AG04449 (cell line): ENCODE measurements around the gene ARL6IP4.

Experiments used
- CTCF ChIA-PET: fragments of 350-600 bp; formaldehyde crosslinking; extraction: SDS; loops from one replicate; lab custom pipeline; 2021; ENCODE audit warnings: antibody characterized with exemption; lab: Yijun Ruan, JAX
- POLR2A ChIA-PET: fragments of 400-600, 350-600 bp; formaldehyde crosslinking; extraction: SDS; loops from one replicate; lab custom pipeline; 2020; ENCODE audit warnings: antibody characterized with exemption, inconsistent platforms; lab: Yijun Ruan, JAX
- DNase-seq: peaks from one replicate; pipeline ENCODE4 v3.0.0-alpha.2; 2010; ENCODE audit warnings: low read depth, low spot score
- H3K4me3 ChIP-seq: 2 replicates; pipeline ENCODE4 v1.5.1; 2011; ENCODE audit warnings: low read depth, mild to moderate bottlenecking, control low read depth, low read length
- CTCF ChIP-seq: IDR thresholded peaks from one replicate; pipeline ENCODE4 v1.5.1; 2011; ENCODE audit warnings: mild to moderate bottlenecking, moderate library complexity, low read length, control low read depth, inconsistent platforms; ENCODE audit not compliant: insufficient read depth; ENCODE audit errors: missing control alignments

Gene ARL6IP4

GRCh38 chr12:122942637-122943036 is 37.8 kb upstream of the ARL6IP4 start:
- ChIA-PET POLR2A (no interaction called here), CTCF (interaction anchor here (0.9 to 17.1 kb wide), 2 partner anchors 10 to 78 kb away, joined by 3 to 449 read pairs; no protein-coding TSS in a partner anchor)
- TF ChIP-seq CTCF, result no peak
- no peak overlapping the region for H3K4me3 ChIP-seq
- no peak for DNase-seq

GRCh38 chr12:122943196-122943595 is 37.3 kb upstream of the ARL6IP4 start:
- CTCF ChIA-PET, result interaction anchor here (17.1 kb wide), 1 partner anchor 79 kb away, joined by 449 read pairs; no protein-coding TSS in a partner anchor
- POLR2A ChIA-PET, result no interaction called here
- H3K4me3 ChIP-seq, result no peak overlapping the region
- no peak for DNase-seq
- no peak for TF ChIP-seq CTCF

- POLR2A ChIA-PET, result interaction anchor here (0.5 to 0.8 kb wide), 3 partner anchors 13 to 46 kb away, joined by 3 read pairs; partner anchors contain the start of gene ABCB9
- no peak overlapping the region for H3K4me3 ChIP-seq
- DNase-seq, result no peak
- CTCF ChIA-PET, result interaction anchor here (1.0 to 17.1 kb wide), 7 partner anchors 9 to 151 kb away, joined by 3 to 449 read pairs (median 4); no protein-coding TSS in a partner anchor
- TF ChIP-seq CTCF, result no peak
Observed at GRCh38 chr12:122944605-122945592, 35.6 kb upstream of the ARL6IP4 start.

- ChIA-PET POLR2A (interaction anchor here (0.7 to 1.5 kb wide), 6 partner anchors 42 to 324 kb away, joined by 3 to 8 read pairs (median 4); partner anchors contain the start of genes MPHOSPH9 and MTRFR), CTCF (interaction anchor here (0.7 to 17.1 kb wide), 13 partner anchors 9 to 292 kb away, joined by 3 to 449 read pairs (median 4); no protein-coding TSS in a partner anchor)
- DNase-seq, result peak; percentile 97
- no peak overlapping the region for H3K4me3 ChIP-seq
- peak; percentile 49 for TF ChIP-seq CTCF
Observed at GRCh38 chr12:122946690-122947341, 33.7 kb upstream of the ARL6IP4 start.

- POLR2A ChIA-PET, result interaction anchor here (0.7 to 1.5 kb wide), 6 partner anchors 43 to 323 kb away, joined by 3 to 8 read pairs (median 4); partner anchors contain the start of genes MPHOSPH9 and MTRFR
- TF ChIP-seq CTCF, result no peak
- no peak for DNase-seq
- CTCF ChIA-PET, result interaction anchor here (0.7 to 17.1 kb wide), 12 partner anchors 8 to 292 kb away, joined by 3 to 449 read pairs (median 4); no protein-coding TSS in a partner anchor
- H3K4me3 ChIP-seq, result no peak overlapping the region
Observed at GRCh38 chr12:122947352-122947792, 33.1 kb upstream of the ARL6IP4 start.
